Spleen (tissue), 11 donors: ENCODE results near the gene RPRD1B. TPM values are rescaled to one million over a fixed set of nuclear protein-coding genes. Genes with fewer than 3 reads are reported as not detected.
A peak's percentile ranks its signal among the peaks of the same experiment; 100 is the strongest.

ENCODE experiments used
- DNase-seq: peaks from one replicate; pipeline ENCODE4 v3.0.0-alpha.2; 2020
- H3K27ac ChIP-seq, 8 donors: fragments of 200-600 bp; sonication (generic) in 7 of 8; 1 replicate in 4 of 8; 2 replicates in 4 of 8; pipeline versions ENCODE4 v1.5.0 to v1.8.0; 2016 to 2021; ENCODE audit warnings: inconsistent platforms in 4 of 8, mild to moderate bottlenecking in 4 of 8, moderate library complexity in 1 of 8
- H3K27me3 ChIP-seq, 7 donors: fragments of 200-600 bp; sonication (generic) in 6 of 7; replicated peaks in 1 of 7; 1 replicate in 4 of 7; 2 replicates in 3 of 7; pipeline versions ENCODE4 v1.5.0 to v1.8.0; 2016 to 2021; ENCODE audit warnings: inconsistent platforms in 3 of 7, mild to moderate bottlenecking in 1 of 7
- H3K36me3 ChIP-seq, 6 donors: fragments of 200-600 bp; sonication (generic) in 5 of 6; 1 replicate in 4 of 6; 2 replicates in 2 of 6; pipeline versions ENCODE4 v1.5.0 to v1.8.0; 2016 to 2021; ENCODE audit warnings: inconsistent platforms in 2 of 6
- H3K4me1 ChIP-seq, 6 donors: fragments of 200-600 bp; sonication (generic) in 5 of 6; 1 replicate in 3 of 6; 2 replicates in 3 of 6; pipeline versions ENCODE4 v1.5.0 to v1.8.0; 2016 to 2021; ENCODE audit warnings: inconsistent platforms in 3 of 6
- H3K4me3 ChIP-seq, 8 donors: fragments of 200-600 bp; sonication (generic) in 7 of 8; 1 replicate in 4 of 8; 2 replicates in 4 of 8; pipeline versions ENCODE4 v1.5.0 to v1.8.0; 2016 to 2021; ENCODE audit warnings: inconsistent platforms in 4 of 8, mild to moderate bottlenecking in 4 of 8, moderate library complexity in 2 of 8
- H3K9me3 ChIP-seq, 8 donors: fragments of 200-600 bp; sonication (generic) in 7 of 8; 1 replicate in 4 of 8; 2 replicates in 4 of 8; pipeline versions ENCODE4 v1.5.0 to v1.8.0; 2016 to 2021; ENCODE audit warnings: inconsistent platforms in 4 of 8
- CTCF ChIP-seq, 11 experiments: fragments of 200-600 bp in 7 of 11; fragments of 450-650 bp in 4 of 11; sonication (generic) in 4 of 11; IDR thresholded peaks in 8 of 11; conservative IDR thresholded peaks in 3 of 11; 1 replicate in 7 of 11; 2 replicates in 4 of 11; pipeline versions ENCODE4 v1.4.0 to v1.8.0; 2016 to 2021; ENCODE audit warnings: antibody characterized with exemption in 11 of 11, inconsistent platforms in 4 of 11, mild to moderate bottlenecking in 1 of 11
- POLR2A ChIP-seq, 3 donors: fragments of 450-650 bp; IDR thresholded peaks; one replicate each; pipeline ENCODE4 v1.5.1; 2017; ENCODE audit warnings: antibody characterized with exemption in 3 of 3, mild to moderate bottlenecking in 1 of 3
- POLR2AphosphoS5 ChIP-seq, 3 donors: sonication (generic); formaldehyde crosslinking; IDR thresholded peaks; one replicate each; pipeline ENCODE4 v1.5.1; 2017; ENCODE audit warnings: antibody characterized with exemption in 3 of 3
- WGBS, 5 donors: extraction: QIAGEN DNeasy Blood & Tissue Kit in 3 of 5; methylation state at CpG; one replicate each; pipeline versions ENCODE4 v1.1.5 to v1.1.7; 2013 to 2018; 5-methylcytosine and 5-hydroxymethylcytosine counted together
- intact Hi-C: fragments of 100-400 bp; cut with DNase I; formaldehyde crosslinking; loops from one replicate; pipeline ENCODE4 v1.15.0; 2023; ENCODE audit warnings: low total_unique reads
- polyA plus RNA-seq, 3 donors: library from polyadenylated mRNA; stranded (reverse); fragments of 200-250 nt; gene quantifications; one replicate each; pipeline ENCODE4 v1.2.1, GENCODE V29; 2013
- total RNA-seq, 7 donors: library from RNA; depleted of rRNA in 3 of 7; stranded (reverse); fragments of >200 nt in 3 of 7; fragmentation: NEBNext Ultra II Directional in 4 of 7; extraction: Animal tissue kit (Norgen Biotek cat#: 25700) in 4 of 7; gene quantifications; one replicate each; pipeline versions ENCODE4 v1.1.0 to v1.2.1, GENCODE V29; 2016 to 2021
- donor health status: healthy with polysubstance abuse.
- donor health status: DM: no; HTN: no; CAD: no; lungs with moderate emphysema.
- donor health status: DM: no; HTN: no; CAD: no.
- donor health status: Bipolar disorder and iron deficiency.
- donor health status: healthy.
- donor health status: DM: no; HTN: no; CAD: no.
- donor health status: DM: yes; HTN: yes; CAD: no.

RPRD1B gene
- total and polyA plus RNA-seq, 10 donors: 7.1 to 42.0 (median 31.2) TPM

- peaks cover 0 to 36% (median 9%) of the 10 kb centered on the region in 6 donors for H3K4me1 ChIP-seq
- H3K4me3 ChIP-seq: no peak overlapping the region
- DNase-seq: no peak
- TF ChIP-seq POLR2A (IDR thresholded peaks at IDR 0.05): no peak
- TF ChIP-seq CTCF (IDR thresholded peaks at IDR 0.05 in 8 of 11, conservative IDR thresholded peaks at IDR 0.05 in 3 of 11): no peak
- TF ChIP-seq POLR2AphosphoS5 (IDR thresholded peaks at IDR 0.05): no peak
- 76 to 85% (median 80%) methylated on average over 8 of the region's 8 CpGs for WGBS, 5 donors
- no peaks in the 10 kb centered on the region for H3K36me3 ChIP-seq
- no peaks in the 10 kb centered on the region for H3K27me3 ChIP-seq
- intact Hi-C loops: no loop called here
- peak overlapping the region in 5 of 8 donors; percentile 5 to 71 (median 66) for H3K27ac ChIP-seq
- H3K9me3 ChIP-seq: no peaks in the 10 kb centered on the region
Observed at GRCh38 chr20:38111366-38112232, 78.1 kb downstream of the RPRD1B start.

- H3K27me3 ChIP-seq: no peaks in the 10 kb centered on the region
- H3K36me3 ChIP-seq: no peaks in the 10 kb centered on the region
- H3K4me1 ChIP-seq: peaks cover 0 to 36% (median 9%) of the 10 kb centered on the region in 6 donors
- WGBS, 5 donors: 85 to 90% (median 87%) methylated on average over 11 to 14 of the region's 14 CpGs
- no peak overlapping the region for H3K4me3 ChIP-seq
- no peak for DNase-seq
- H3K9me3 ChIP-seq: no peaks in the 10 kb centered on the region
- peak overlapping the region in 1 of 8 donors; percentile 67 for H3K27ac ChIP-seq
- intact Hi-C loops: no loop called here
- TF ChIP-seq CTCF (IDR thresholded peaks at IDR 0.05 in 8 of 11, conservative IDR thresholded peaks at IDR 0.05 in 3 of 11) (no peak), POLR2A (IDR thresholded peaks at IDR 0.05) (no peak), POLR2AphosphoS5 (IDR thresholded peaks at IDR 0.05) (no peak)
Observed at GRCh38 chr20:38112261-38112929, 78.8 kb downstream of the RPRD1B start.

- WGBS, 5 donors: 96 to 100% (median 97%) methylated on average over 7 to 8 of the region's 8 CpGs
Observed at GRCh38 chr20:38112930-38113294, 79.4 kb downstream of the RPRD1B start.

More at GRCh38 chr20:38112930-38113294, 79.4 kb downstream of the RPRD1B start:
- TF ChIP-seq POLR2A (IDR thresholded peaks at IDR 0.05) (no peak), POLR2AphosphoS5 (IDR thresholded peaks at IDR 0.05) (no peak), CTCF (IDR thresholded peaks at IDR 0.05 in 8 of 11, conservative IDR thresholded peaks at IDR 0.05 in 3 of 11) (no peak)
- Histone ChIP-seq H3K9me3 (no peaks in the 10 kb centered on the region), H3K4me3 (no peak overlapping the region), H3K4me1 (peaks cover 0 to 36% (median 9%) of the 10 kb centered on the region in 6 donors), H3K36me3 (no peaks in the 10 kb centered on the region), H3K27ac (peak overlapping the region in 1 of 8 donors; percentile 10), H3K27me3 (no peaks in the 10 kb centered on the region)
- no peak for DNase-seq
- intact Hi-C loops: no loop called here
